HepG2 (cell line): ENCODE results near the gene MEX3D. TPM values are rescaled to one million over a fixed set of nuclear protein-coding genes. Genes with fewer than 3 reads are reported as not detected.

Experiments
- AKAP8 ChIP-seq: sonication (generic); formaldehyde crosslinking; IDR thresholded peaks from 2 replicates; pipeline ENCODE4 v1.5.1; 2020; ENCODE audit warnings: mild to moderate bottlenecking, missing genetic modification reagents
- CEBPG ChIP-seq: IDR thresholded peaks from 2 replicates; pipeline ENCODE4 v1.6.1; 2016
- CREB1 ChIP-seq, 2 experiments: fragments of 450-650 bp in 1 of 2; IDR thresholded peaks; 2 replicates each; pipeline ENCODE4 v1.6.1; 2016 to 2017; ENCODE audit warnings: control low read depth in 1 of 2, mild to moderate bottlenecking in 1 of 2, missing compliant biosample characterization in 1 of 2, missing genetic modification characterization in 1 of 2
- ETV5 ChIP-seq: IDR thresholded peaks from 2 replicates; pipeline ENCODE4 v1.6.1; 2018; ENCODE audit warnings: missing biosample characterization, missing genetic modification reagents, inconsistent platforms, borderline replicate concordance
- KLF12 ChIP-seq: sonication (generic); formaldehyde crosslinking; IDR thresholded peaks from 2 replicates; pipeline ENCODE4 v1.4.0; 2020; ENCODE audit warnings: missing genetic modification reagents, borderline replicate concordance
- LCORL ChIP-seq, 2 experiments: fragments of 450-650 bp in 1 of 2; sonication (generic) in 1 of 2; formaldehyde crosslinking in 1 of 2; IDR thresholded peaks; 2 replicates each; pipeline versions ENCODE4 v1.5.0 to v1.6.1; 2017 to 2020; ENCODE audit warnings: antibody characterized with exemption in 1 of 2, missing genetic modification reagents in 1 of 2
- MAFF ChIP-seq: IDR thresholded peaks from 2 replicates; pipeline ENCODE4 v1.6.1; 2011; ENCODE audit warnings: low read depth, low read length, improper control_type of control experiment
- SETDB1 ChIP-seq: sonication (generic); formaldehyde crosslinking; IDR thresholded peaks from 2 replicates; pipeline ENCODE4 v1.5.1; 2020; ENCODE audit warnings: missing genetic modification reagents, mild to moderate bottlenecking, borderline replicate concordance
- YEATS2 ChIP-seq: sonication (generic); formaldehyde crosslinking; IDR thresholded peaks from 2 replicates; pipeline ENCODE4 v1.4.0; 2020; ENCODE audit warnings: missing genetic modification reagents, borderline replicate concordance
- ZFP41 ChIP-seq: sonication (generic); formaldehyde crosslinking; IDR thresholded peaks from 2 replicates; pipeline ENCODE4 v1.4.0; 2020; ENCODE audit warnings: mild to moderate bottlenecking, missing genetic modification reagents, borderline replicate concordance
- ZNF451 ChIP-seq: sonication (generic); formaldehyde crosslinking; IDR thresholded peaks from 2 replicates; pipeline ENCODE4 v1.5.0; 2020; ENCODE audit warnings: mild to moderate bottlenecking, missing genetic modification reagents
- ZSCAN21 ChIP-seq: sonication (generic); formaldehyde crosslinking; IDR thresholded peaks from 2 replicates; pipeline ENCODE4 v1.8.0; 2022; ENCODE audit warnings: mild to moderate bottlenecking, missing genetic modification reagents, moderate library complexity, borderline replicate concordance
- polyA plus RNA-seq, 8 experiments: library from polyadenylated mRNA; depleted of rRNA in 3 of 8; stranded (reverse) in 7 of 8; unstranded in 1 of 8; fragments of >200 nt; fragmentation: Illumina TruSeq in 4 of 8; extraction: Trizol in 4 of 8; gene quantifications; 2 replicates each; pipeline versions ENCODE4 v1.2.1 to v1.2.3, GENCODE V29; 2011 to 2016; ENCODE audit warnings: low read depth in 4 of 8, missing spikeins in 1 of 8, mixed read lengths in 1 of 8; ENCODE audit not compliant: insufficient read depth in 1 of 8
- total RNA-seq, 5 experiments: library from RNA; depleted of rRNA; stranded (reverse); fragments of >200 nt; fragmentation: Illumina TruSeq; extraction: Trizol; gene quantifications; 2 replicates each; pipeline ENCODE4 v1.2.3, GENCODE V29; 2016; ENCODE audit warnings: low read depth in 1 of 5
- TF ChIP-seq, protein P1 (sequence below): sonication (generic); formaldehyde crosslinking; IDR thresholded peaks from 2 replicates; pipeline ENCODE4 v1.5.0; 2020; ENCODE audit warnings: missing genetic modification reagents, mild to moderate bottlenecking, borderline replicate concordance

Gene MEX3D
- total and polyA plus RNA-seq, 2 of the 13 experiments (the other 11 are each of a cell fraction or from before 2014, with no cell fraction given): 3.6 to 17.1 TPM

DNA sequence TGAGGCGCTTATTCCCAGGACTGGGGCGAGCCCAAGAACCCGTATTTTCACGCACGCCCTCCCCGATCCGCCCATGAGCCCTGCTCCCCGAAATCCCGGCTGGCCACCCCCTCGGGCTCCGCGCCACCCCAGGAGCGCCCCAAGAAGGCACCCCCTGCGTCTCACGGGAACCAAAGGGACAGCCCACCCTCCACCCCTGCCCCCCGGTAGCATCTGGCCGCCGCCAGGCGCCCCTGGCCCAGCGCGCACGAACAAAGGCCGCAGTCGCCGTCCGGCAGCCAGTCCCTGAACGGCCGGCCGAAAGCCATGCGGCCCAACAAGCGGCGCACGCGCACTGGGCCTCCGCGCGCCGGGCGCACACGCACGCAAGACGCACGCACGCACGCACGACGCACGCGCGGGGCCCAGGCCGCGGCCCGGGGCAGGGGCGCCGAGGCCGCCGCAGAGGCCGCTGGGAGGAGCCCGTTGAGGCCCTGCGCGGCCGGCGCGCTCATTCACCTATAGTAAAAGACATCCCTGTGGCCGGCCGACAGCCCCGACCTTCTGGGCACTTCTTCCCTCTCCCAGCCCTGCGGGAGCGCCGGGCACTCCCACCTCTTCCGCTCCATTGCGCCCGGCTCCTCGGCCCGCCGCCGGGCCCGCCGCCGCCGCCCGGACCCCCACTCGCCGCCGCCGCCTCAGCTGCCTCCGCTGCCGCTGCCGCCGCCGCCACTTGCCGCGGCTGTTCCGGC, 24.1 kb upstream of the MEX3D start (continued):
- TF ChIP-seq LCORL (IDR thresholded peaks at IDR 0.05): no peak
- no peak; the same call in 1 of the 2 replicates for TF ChIP-seq LCORL (CRISPR knock-in tag; IDR thresholded peaks at IDR 0.05)
- TF ChIP-seq YEATS2: peak; percentile 63; the same call in 1 of the 2 replicates
- no peak for TF ChIP-seq SETDB1
- no peak for TF ChIP-seq CEBPG
- TF ChIP-seq, protein P1, sequence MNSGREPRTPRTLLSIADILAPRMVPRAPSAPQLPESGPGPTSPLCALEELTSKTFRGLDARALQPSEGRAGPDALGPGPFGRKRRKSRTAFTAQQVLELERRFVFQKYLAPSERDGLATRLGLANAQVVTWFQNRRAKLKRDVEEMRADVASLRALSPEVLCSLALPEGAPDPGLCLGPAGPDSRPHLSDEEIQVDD (CRISPR knock-in tag): peak; percentile 94; the same call in 1 of the 2 replicates
- TF ChIP-seq KLF12 (CRISPR knock-in tag): no peak
- TF ChIP-seq CREB1 (IDR thresholded peaks at IDR 0.05): no peak; the same call in 1 of the 2 replicates
- no peak for TF ChIP-seq CREB1 (CRISPR knock-in tag; IDR thresholded peaks at IDR 0.05)
- TF ChIP-seq ETV5 (CRISPR knock-in tag): no peak
- TF ChIP-seq ZSCAN21 (CRISPR knock-in tag): peak; percentile 88
- no peak for TF ChIP-seq MAFF
- peak; percentile 64; the same call in 1 of the 2 replicates for TF ChIP-seq ZNF451 (CRISPR knock-in tag)
- 0 out of 2 replicates have a peak, but pooled peaks have one; percentile 28 for TF ChIP-seq ZFP41 (CRISPR knock-in tag)
- TF ChIP-seq AKAP8 (CRISPR knock-in tag): no peak
- TF ChIP-seq, all 625 proteins: peak for 226
